PC-3 (cell line): ENCODE results near the gene SKAP1. TPM values are rescaled to one million over a fixed set of nuclear protein-coding genes. Genes with fewer than 3 reads are reported as not detected.

Experiments used
- ATAC-seq: fragments of 200-7000 bp; cut with Tn5 transposase; 2 replicates; pipeline ENCODE4 v1.9.1; 2020; ENCODE audit warnings: mild to moderate bottlenecking, moderate library complexity
- BruUV-seq: library from RNA; stranded (reverse); fragments of 400-500 nt; replicated peaks from 2 replicates; lab custom pipeline; 2021; lab: Mats Ljungman, UMichigan
- CTCF ChIA-PET: fragments of 300-600 bp; sonication (Branson Sonifier 250); formaldehyde crosslinking; loops from one replicate; lab custom pipeline; 2022; ENCODE audit warnings: antibody characterized with exemption; lab: Charles Lee
- POLR2A ChIA-PET: fragments of 300-600 bp; sonication (Branson Sonifier 250); formaldehyde crosslinking; loops from one replicate; lab custom pipeline; 2022; ENCODE audit warnings: antibody characterized with exemption; ENCODE audit not compliant: unreplicated experiment; lab: Charles Lee
- DNase-seq: peaks from one replicate; pipeline ENCODE4 v3.0.0-alpha.2; 2015
- H2AFZ ChIP-seq: fragments of 300-600 bp; sonication (generic); 2 replicates; pipeline ENCODE4 v1.6.0; 2016; ENCODE audit warnings: antibody characterized with exemption, low read length
- H3F3A ChIP-seq: fragments of 300-600 bp; sonication (generic); one replicate; pipeline ENCODE4 v1.6.0; 2017; ENCODE audit warnings: antibody characterized with exemption, low read length, control low read depth, mild to moderate bottlenecking; ENCODE audit not compliant: unreplicated experiment
- H3K27ac ChIP-seq: fragments of 300-600 bp; sonication (generic); 2 replicates; pipeline ENCODE4 v1.5.1; 2016; ENCODE audit warnings: mild to moderate bottlenecking, low read length
- H3K27me3 ChIP-seq: fragments of 300-600 bp; sonication (generic); 2 replicates; pipeline ENCODE4 v1.6.1; 2016; ENCODE audit warnings: low read length, mixed read lengths
- H3K36me3 ChIP-seq: fragments of 300-600 bp; sonication (generic); 2 replicates; pipeline ENCODE4 v1.6.1; 2016; ENCODE audit warnings: low read depth, mixed run types, low read length, mixed read lengths
- H3K4me1 ChIP-seq: fragments of 300-600 bp; sonication (generic); 2 replicates; pipeline ENCODE4 v1.5.1; 2016; ENCODE audit warnings: low read length; ENCODE audit not compliant: insufficient read depth
- H3K4me2 ChIP-seq: fragments of 300-600 bp; sonication (generic); 2 replicates; pipeline ENCODE4 v1.6.0; 2016; ENCODE audit warnings: low read length
- H3K4me3 ChIP-seq: fragments of 300-600 bp; sonication (generic); 2 replicates; pipeline ENCODE4 v1.5.1; 2016; ENCODE audit warnings: mild to moderate bottlenecking, low read length, mixed read lengths
- H3K79me2 ChIP-seq: fragments of 300-600 bp; sonication (generic); 2 replicates; pipeline ENCODE4 v1.6.1; 2017; ENCODE audit warnings: low read length, mixed read lengths
- H3K9ac ChIP-seq: fragments of 300-600 bp; sonication (generic); 2 replicates; pipeline ENCODE4 v1.6.0; 2016; ENCODE audit warnings: mild to moderate bottlenecking, low read length
- H3K9me2 ChIP-seq: fragments of 300-600 bp; sonication (generic); replicated peaks from 2 replicates; pipeline ENCODE4 v1.6.1; 2016; ENCODE audit warnings: mixed run types, low read length, mixed read lengths
- H3K9me3 ChIP-seq: fragments of 300-600 bp; sonication (generic); 2 replicates; pipeline ENCODE4 v1.6.1; 2016; ENCODE audit warnings: low read length, mixed read lengths
- H4K20me1 ChIP-seq: fragments of 300-600 bp; sonication (generic); 2 replicates; pipeline ENCODE4 v1.6.1; 2016; ENCODE audit warnings: low read length, mixed read lengths
- EZH2 ChIP-seq: fragments of 300-600 bp; sonication (generic); IDR thresholded peaks from one replicate; pipeline ENCODE4 v1.6.1; 2017; ENCODE audit warnings: antibody characterized with exemption, mild to moderate bottlenecking, low read length; ENCODE audit not compliant: unreplicated experiment
- EZH2phosphoT487 ChIP-seq: fragments of 300-600 bp; sonication (generic); IDR thresholded peaks from 2 replicates; pipeline ENCODE4 v1.6.1; 2018; ENCODE audit warnings: mild to moderate bottlenecking, antibody characterized with exemption, low read length, borderline replicate concordance
- intact Hi-C: fragments of 100-400 bp; cut with micrococcal nuclease; formaldehyde crosslinking; loops from 2 replicates; pipeline ENCODE4 v1.9.0; 2023
- total RNA-seq: library from RNA; depleted of rRNA; stranded (reverse); fragments of >200 nt; gene quantifications from 2 replicates; pipeline ENCODE4 v1.2.3, GENCODE V29; 2014
- TF ChIP-seq, protein P1 (sequence below): fragments of 300-600 bp; sonication (generic); conservative IDR thresholded peaks from 2 replicates; pipeline ENCODE4 v1.5.1; 2017; ENCODE audit warnings: antibody characterized with exemption, low read depth, mild to moderate bottlenecking, low read length

SKAP1 gene
- total RNA-seq, 1 experiment from 2014 or later, result not detected

DNA sequence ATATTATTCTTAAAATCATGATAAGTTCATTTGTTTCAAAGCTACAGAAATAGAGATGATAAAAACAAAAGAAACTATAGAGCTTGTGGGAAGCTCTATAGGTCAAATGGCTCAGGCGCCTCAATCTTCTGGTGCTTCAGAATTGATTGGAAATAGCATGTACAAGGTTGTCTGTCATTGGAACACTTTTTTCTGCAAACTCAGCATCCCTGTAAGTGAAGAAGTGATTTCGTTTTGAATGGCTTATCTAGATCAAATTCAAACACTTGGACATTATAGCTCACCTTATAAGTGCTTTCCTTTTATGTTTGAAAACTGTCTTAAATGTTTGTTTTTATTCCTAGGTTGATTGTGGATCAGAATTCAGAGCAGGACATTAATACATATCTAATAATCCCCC is 103.7 kb downstream of the SKAP1 start:
- no TSS peak for BruUV-seq

DNA sequence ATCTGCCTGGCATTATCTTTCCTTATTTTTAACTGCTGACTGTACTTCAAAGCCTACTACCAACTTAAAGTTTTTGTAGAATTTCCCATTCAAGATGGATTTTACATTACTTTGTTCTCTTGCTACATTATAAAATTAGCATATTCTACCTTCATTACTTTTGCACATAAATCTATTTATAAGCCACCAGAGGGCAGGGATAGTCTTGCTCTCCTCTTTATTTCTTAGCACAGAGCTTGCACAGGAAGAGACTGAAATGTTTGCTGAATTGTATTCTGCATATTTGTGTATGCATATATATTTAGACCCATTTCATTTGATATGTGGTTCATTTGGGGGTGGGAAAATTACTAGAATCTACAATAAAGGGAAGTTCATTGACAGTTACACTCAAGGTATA is 108.0 kb downstream of the SKAP1 start:
- DNase-seq, result peak; percentile 52
- intact Hi-C loops, result no loop called here
- POLR2A ChIA-PET, result interaction anchor here (0.6 to 0.7 kb wide), 2 partner anchors 296 to 297 kb away, joined by 4 read pairs; no protein-coding TSS in a partner anchor
- Histone ChIP-seq H2AFZ (no peak overlapping the region), H3K27ac (no peak overlapping the region), H3K27me3 (peaks cover 7% of the 10 kb centered on the region; the same call in 1 of the 2 replicates), H3K9me3 (no peaks in the 10 kb centered on the region), H3K4me1 (no peaks in the 10 kb centered on the region), H4K20me1 (no peaks in the 10 kb centered on the region), H3K4me2 (no peak overlapping the region), H3K79me2 (no peaks in the 10 kb centered on the region), H3K9ac (no peak overlapping the region), H3K36me3 (no peaks in the 10 kb centered on the region), H3K9me2 (no peaks in the 10 kb centered on the region), H3F3A (no peaks in the 10 kb centered on the region), H3K4me3 (no peak overlapping the region)
- ATAC-seq, result peak; percentile 60; the same call in 1 of the 2 replicates
- TF ChIP-seq, protein P1, sequence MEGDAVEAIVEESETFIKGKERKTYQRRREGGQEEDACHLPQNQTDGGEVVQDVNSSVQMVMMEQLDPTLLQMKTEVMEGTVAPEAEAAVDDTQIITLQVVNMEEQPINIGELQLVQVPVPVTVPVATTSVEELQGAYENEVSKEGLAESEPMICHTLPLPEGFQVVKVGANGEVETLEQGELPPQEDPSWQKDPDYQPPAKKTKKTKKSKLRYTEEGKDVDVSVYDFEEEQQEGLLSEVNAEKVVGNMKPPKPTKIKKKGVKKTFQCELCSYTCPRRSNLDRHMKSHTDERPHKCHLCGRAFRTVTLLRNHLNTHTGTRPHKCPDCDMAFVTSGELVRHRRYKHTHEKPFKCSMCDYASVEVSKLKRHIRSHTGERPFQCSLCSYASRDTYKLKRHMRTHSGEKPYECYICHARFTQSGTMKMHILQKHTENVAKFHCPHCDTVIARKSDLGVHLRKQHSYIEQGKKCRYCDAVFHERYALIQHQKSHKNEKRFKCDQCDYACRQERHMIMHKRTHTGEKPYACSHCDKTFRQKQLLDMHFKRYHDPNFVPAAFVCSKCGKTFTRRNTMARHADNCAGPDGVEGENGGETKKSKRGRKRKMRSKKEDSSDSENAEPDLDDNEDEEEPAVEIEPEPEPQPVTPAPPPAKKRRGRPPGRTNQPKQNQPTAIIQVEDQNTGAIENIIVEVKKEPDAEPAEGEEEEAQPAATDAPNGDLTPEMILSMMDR, result peak; percentile 70
- TF ChIP-seq EZH2, result no peak
- CTCF ChIA-PET, result interaction anchor here (0.5 to 1.2 kb wide), 6 partner anchors 12 to 303 kb away, joined by 3 to 8 read pairs (median 4); no protein-coding TSS in a partner anchor
- no TSS peak for BruUV-seq

More for the DNA sequence above, 103.7 kb downstream of the SKAP1 start:
- DNase-seq, result no peak
- H3K4me1 ChIP-seq, result peaks cover 8% of the 10 kb centered on the region; the same call in 1 of the 2 replicates
- H3K79me2 ChIP-seq, result no peaks in the 10 kb centered on the region
- no peaks in the 10 kb centered on the region for H4K20me1 ChIP-seq
- H3K4me2 ChIP-seq, result no peak overlapping the region
- no peaks in the 10 kb centered on the region for H3K36me3 ChIP-seq
- intact Hi-C loops, result no loop called here
- H3K27me3 ChIP-seq, result no peaks in the 10 kb centered on the region; the same call in 1 of the 2 replicates
- H3F3A ChIP-seq, result no peaks in the 10 kb centered on the region
- no peak overlapping the region for H3K27ac ChIP-seq
- ATAC-seq, result no peak
- ChIA-PET POLR2A (interaction anchor here (0.6 kb wide), 1 partner anchor 82 kb away, joined by 9 read pairs; no protein-coding TSS in a partner anchor), CTCF (interaction anchor here (0.6 kb wide), 1 partner anchor 110 kb away, joined by 5 read pairs; no protein-coding TSS in a partner anchor)
- H3K9ac ChIP-seq, result no peak overlapping the region
- H2AFZ ChIP-seq, result no peak overlapping the region
- no peaks in the 10 kb centered on the region for H3K9me2 ChIP-seq
- no peaks in the 10 kb centered on the region for H3K9me3 ChIP-seq
- TF ChIP-seq, protein P1, result no peak
- TF ChIP-seq EZH2 (no peak), EZH2phosphoT487 (no peak)
- H3K4me3 ChIP-seq, result no peak overlapping the region

DNA sequence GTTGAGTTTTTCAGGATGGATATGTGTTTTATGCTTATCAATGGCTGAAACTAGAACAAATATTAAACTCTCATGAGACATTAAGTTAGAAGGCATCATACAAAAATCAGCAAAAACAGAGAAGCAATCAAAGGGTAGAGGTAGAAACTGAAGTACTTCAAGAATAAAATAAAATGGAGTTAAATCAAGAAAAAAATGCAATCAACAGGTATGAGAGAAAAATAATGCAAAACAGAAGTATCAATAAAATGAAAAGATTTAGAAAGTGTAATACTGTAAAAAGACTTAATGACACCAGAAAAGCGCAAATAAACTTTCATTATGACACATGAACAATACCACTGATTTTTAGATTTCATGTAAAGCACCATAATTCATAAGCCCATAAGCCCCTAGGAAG is 112.3 kb downstream of the SKAP1 start:
- no peak overlapping the region for H3K27ac ChIP-seq
- H3K36me3 ChIP-seq, result no peaks in the 10 kb centered on the region
- ATAC-seq (no peak), DNase-seq (no peak)
- ChIA-PET POLR2A (no interaction called here), CTCF (interaction anchor here (0.6 kb wide), 1 partner anchor 287 kb away, joined by 3 read pairs; the partner anchor contains the start of gene HOXB6)
- no peaks in the 10 kb centered on the region for H3K4me1 ChIP-seq
- no peak overlapping the region for H3K9ac ChIP-seq
- BruUV-seq, result no TSS peak
- no peaks in the 10 kb centered on the region for H4K20me1 ChIP-seq
- no peaks in the 10 kb centered on the region for H3F3A ChIP-seq
- no peak overlapping the region for H3K4me3 ChIP-seq
- no peaks in the 10 kb centered on the region for H3K9me2 ChIP-seq
- H3K4me2 ChIP-seq, result no peak overlapping the region
- H3K9me3 ChIP-seq, result no peaks in the 10 kb centered on the region
- H3K79me2 ChIP-seq, result no peaks in the 10 kb centered on the region
- no peak for TF ChIP-seq EZH2phosphoT487
- TF ChIP-seq EZH2, result no peak
- H2AFZ ChIP-seq, result no peak overlapping the region
- intact Hi-C loops, result no loop called here
- peaks cover 20% of the 10 kb centered on the region; the same call in 1 of the 2 replicates for H3K27me3 ChIP-seq
